ENCODE measurements around the gene GSK3A. TPM values are rescaled to one million over a fixed set of nuclear protein-coding genes. Genes with fewer than 3 reads are reported as not detected.

The GSK3A gene
- total and polyA plus RNA-seq, 7 experiments from 2014 or later, result 11.4 to 52.0 (median 30.6) TPM

GRCh38 chr19:42204664-42205063, 37.7 kb downstream of the GSK3A start:
- peak overlapping the region in 8 of 9 donors; percentile 66 to 92 (median 83) for H3K27ac Mint-ChIP-seq
- no peaks in the 10 kb centered on the region for H3K27me3 Mint-ChIP-seq
- H3K4me1 ChIP-seq (ENCODE audit: control insufficient read depth in 2 of 2, insufficient read depth in 2 of 2, low read length in 2 of 2), result peaks cover 46 to 49% of the 10 kb centered on the region in 2 donors
- H3K9me3 Mint-ChIP-seq, result no peaks in the 10 kb centered on the region
- peak overlapping the region in 2 of 10 donors; percentile 18 to 49 for H3K4me3 Mint-ChIP-seq
- no peaks in the 10 kb centered on the region for H3K27me3 ChIP-seq (ENCODE audit: control insufficient read depth in 2 of 2, insufficient read depth in 2 of 2, low read length in 2 of 2)
- CTCF ChIA-PET, result no interaction called here
- ATAC-seq, result no peak
- H3K36me3 Mint-ChIP-seq, result peaks cover 12 to 59% (median 36%) of the 10 kb centered on the region in 5 donors
- peaks cover 67 to 97% (median 85%) of the 10 kb centered on the region in 7 donors for H3K4me1 Mint-ChIP-seq
- POLR2A ChIA-PET, result no interaction called here
- H3K4me3 ChIP-seq (ENCODE audit: low read length), result no peak overlapping the region
- H3K36me3 ChIP-seq (ENCODE audit: control insufficient read depth in 2 of 3, insufficient read depth in 3 of 3, low read length in 3 of 3), result peaks cover 10 to 73% (median 22%) of the 10 kb centered on the region in 3 experiments
- no peak overlapping the region for H3K27ac ChIP-seq (ENCODE audit: low read depth, low read length)
- intact Hi-C loops (cut with micrococcal nuclease), result no loop called here
- no peaks in the 10 kb centered on the region for H3K9me3 ChIP-seq (ENCODE audit: control insufficient read depth in 2 of 3, low read length in 3 of 3)
- no peak for DNase-seq

GRCh38 chr19:42203700-42204099, 38.7 kb downstream of the GSK3A start:
- ATAC-seq, result no peak
- Histone ChIP-seq H3K36me3 (ENCODE audit: control insufficient read depth in 2 of 3, insufficient read depth in 3 of 3, low read length in 3 of 3) (peaks cover 5 to 63% (median 15%) of the 10 kb centered on the region in 3 experiments), H3K4me1 (ENCODE audit: control insufficient read depth in 2 of 2, insufficient read depth in 2 of 2, low read length in 2 of 2) (peaks cover 54 to 58% of the 10 kb centered on the region in 2 donors), H3K4me3 (ENCODE audit: low read length) (no peak overlapping the region), H3K27me3 (ENCODE audit: control insufficient read depth in 2 of 2, insufficient read depth in 2 of 2, low read length in 2 of 2) (no peaks in the 10 kb centered on the region), H3K27ac (ENCODE audit: low read depth, low read length) (peak overlapping the region; percentile 82), H3K9me3 (ENCODE audit: control insufficient read depth in 2 of 3, low read length in 3 of 3) (no peaks in the 10 kb centered on the region)
- intact Hi-C loops (cut with micrococcal nuclease), result no loop called here
- Mint-ChIP-seq H3K27ac (peak overlapping the region; percentile 32 to 96 (median 92)), H3K36me3 (peaks cover 8 to 61% (median 39%) of the 10 kb centered on the region in 5 donors), H3K4me3 (peak overlapping the region in 5 of 10 donors; percentile 5 to 92 (median 27)), H3K4me1 (peaks cover 71 to 96% (median 84%) of the 10 kb centered on the region in 7 donors), H3K9me3 (no peaks in the 10 kb centered on the region), H3K27me3 (no peaks in the 10 kb centered on the region)
- CTCF ChIA-PET, result interaction anchor here (0.6 kb wide), 1 partner anchor 21 kb away, joined by 3 read pairs; no protein-coding TSS in a partner anchor
- POLR2A ChIA-PET, result interaction anchor here (1.6 kb wide), 1 partner anchor 79 kb away, joined by 3 read pairs; no protein-coding TSS in a partner anchor
- no peak for DNase-seq

- DNase-seq (no peak), ATAC-seq (no peak)
- Mint-ChIP-seq H3K9me3 (no peaks in the 10 kb centered on the region), H3K27ac (peak overlapping the region; percentile 84 to 96 (median 92)), H3K36me3 (peaks cover 7 to 55% (median 32%) of the 10 kb centered on the region in 5 donors), H3K27me3 (no peaks in the 10 kb centered on the region), H3K4me1 (peaks cover 72 to 96% (median 77%) of the 10 kb centered on the region in 7 donors), H3K4me3 (peak overlapping the region; percentile 65 to 97 (median 84))
- Histone ChIP-seq H3K27me3 (ENCODE audit: control insufficient read depth in 2 of 2, insufficient read depth in 2 of 2, low read length in 2 of 2) (no peaks in the 10 kb centered on the region), H3K9me3 (ENCODE audit: control insufficient read depth in 2 of 3, low read length in 3 of 3) (no peaks in the 10 kb centered on the region), H3K4me1 (ENCODE audit: control insufficient read depth in 2 of 2, insufficient read depth in 2 of 2, low read length in 2 of 2) (peaks cover 59 to 62% of the 10 kb centered on the region in 2 donors), H3K36me3 (ENCODE audit: control insufficient read depth in 2 of 3, insufficient read depth in 3 of 3, low read length in 3 of 3) (peaks cover 1 to 50% (median 8%) of the 10 kb centered on the region in 3 experiments), H3K27ac (ENCODE audit: low read depth, low read length) (peak overlapping the region; percentile 82), H3K4me3 (ENCODE audit: low read length) (peak overlapping the region; percentile 52)
- intact Hi-C loops (cut with micrococcal nuclease), result no loop called here
- ChIA-PET POLR2A (interaction anchor here (1.1 to 1.4 kb wide), 3 partner anchors 10 to 19 kb away, joined by 3 to 15 read pairs (median 5); partner anchors contain the start of gene DEDD2), CTCF (interaction anchor here (0.8 to 2.7 kb wide), 3 partner anchors 14 to 93 kb away, joined by 3 to 8 read pairs (median 3); no protein-coding TSS in a partner anchor)
Measured at GRCh38 chr19:42202290-42202880, 40.0 kb downstream of the GSK3A start.

GRCh38 chr19:42201489-42202289, 40.7 kb downstream of the GSK3A start:
- DNase-seq (peak in 3 of 9 donors; percentile 16 to 60 (median 21)), ATAC-seq (peak; percentile 70)
- Mint-ChIP-seq H3K27ac (peak overlapping the region; percentile 84 to 96 (median 92)), H3K4me1 (peaks cover 76 to 96% (median 84%) of the 10 kb centered on the region in 7 donors), H3K4me3 (peak overlapping the region; percentile 69 to 97 (median 84)), H3K9me3 (no peaks in the 10 kb centered on the region), H3K27me3 (no peaks in the 10 kb centered on the region), H3K36me3 (peaks cover 9 to 60% (median 31%) of the 10 kb centered on the region in 5 donors)
- Histone ChIP-seq H3K9me3 (ENCODE audit: control insufficient read depth in 2 of 3, low read length in 3 of 3) (no peaks in the 10 kb centered on the region), H3K27me3 (ENCODE audit: control insufficient read depth in 2 of 2, insufficient read depth in 2 of 2, low read length in 2 of 2) (no peaks in the 10 kb centered on the region), H3K27ac (ENCODE audit: low read depth, low read length) (peak overlapping the region; percentile 82), H3K4me3 (ENCODE audit: low read length) (peak overlapping the region; percentile 52), H3K4me1 (ENCODE audit: control insufficient read depth in 2 of 2, insufficient read depth in 2 of 2, low read length in 2 of 2) (peaks cover 64 to 69% of the 10 kb centered on the region in 2 donors), H3K36me3 (ENCODE audit: control insufficient read depth in 2 of 3, insufficient read depth in 3 of 3, low read length in 3 of 3) (peaks cover 4 to 46% (median 8%) of the 10 kb centered on the region in 3 experiments)
- ChIA-PET POLR2A (interaction anchor here (1.1 to 4.8 kb wide), 3 partner anchors 9 to 18 kb away, joined by 3 to 56 read pairs (median 5); partner anchors contain the start of gene DEDD2), CTCF (interaction anchor here (0.7 to 2.7 kb wide), 3 partner anchors 14 to 41 kb away, joined by 3 to 8 read pairs (median 3); partner anchors contain the start of gene GSK3A)
- intact Hi-C loops (cut with micrococcal nuclease), result loop anchor here in 1 of 2 donors (2.0 kb wide), 1 partner anchor 15 kb away; the partner anchor contains the start of gene DEDD2

DNA sequence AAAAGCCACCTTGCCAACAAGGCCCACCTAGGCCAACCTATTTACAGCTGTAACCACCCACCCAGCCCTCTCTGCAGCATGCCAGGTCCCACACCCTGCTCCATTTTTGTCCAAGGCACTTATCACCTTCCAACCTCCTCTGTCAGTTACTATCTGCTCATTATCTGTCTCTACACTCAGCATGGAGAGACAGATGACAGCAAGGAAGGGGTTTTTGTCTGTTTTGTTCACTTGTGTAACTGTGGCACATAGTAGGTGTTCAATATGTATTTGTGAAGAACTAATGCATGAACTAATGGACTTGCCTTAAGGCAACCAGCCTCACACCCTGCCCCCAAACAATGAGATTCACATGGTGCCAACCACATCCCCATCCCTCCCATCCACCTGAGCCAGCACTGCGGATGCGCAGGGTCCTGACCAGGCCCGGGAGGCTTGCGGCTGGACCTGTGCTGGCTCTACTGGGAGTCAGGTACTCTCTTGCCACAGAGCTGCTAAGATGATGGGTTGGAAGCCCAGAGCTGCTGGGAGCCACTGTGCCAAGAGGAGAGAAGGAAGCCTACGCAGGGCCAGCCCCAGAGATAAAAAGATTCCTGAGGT, 42.2 kb downstream of the GSK3A start:
- Mint-ChIP-seq H3K4me1 (peaks cover 75 to 95% (median 85%) of the 10 kb centered on the region in 7 donors), H3K27me3 (no peaks in the 10 kb centered on the region), H3K9me3 (no peaks in the 10 kb centered on the region), H3K27ac (peak overlapping the region; percentile 84 to 96 (median 92)), H3K4me3 (peak overlapping the region; percentile 78 to 97 (median 86)), H3K36me3 (peaks cover 7 to 63% (median 30%) of the 10 kb centered on the region in 5 donors)
- ATAC-seq, result no peak
- Histone ChIP-seq H3K4me3 (ENCODE audit: low read length) (peak overlapping the region; percentile 52), H3K27me3 (ENCODE audit: control insufficient read depth in 2 of 2, insufficient read depth in 2 of 2, low read length in 2 of 2) (no peaks in the 10 kb centered on the region), H3K4me1 (ENCODE audit: control insufficient read depth in 2 of 2, insufficient read depth in 2 of 2, low read length in 2 of 2) (peaks cover 71 to 75% of the 10 kb centered on the region in 2 donors), H3K9me3 (ENCODE audit: control insufficient read depth in 2 of 3, low read length in 3 of 3) (no peaks in the 10 kb centered on the region), H3K36me3 (ENCODE audit: control insufficient read depth in 2 of 3, insufficient read depth in 3 of 3, low read length in 3 of 3) (peaks cover 4 to 41% (median 8%) of the 10 kb centered on the region in 3 experiments), H3K27ac (ENCODE audit: low read depth, low read length) (peak overlapping the region; percentile 82)
- intact Hi-C loops (cut with micrococcal nuclease), result loop anchor here in 1 of 2 donors (2.0 kb wide), 1 partner anchor 17 kb away; the partner anchor contains the start of gene DEDD2
- ChIA-PET POLR2A (interaction anchor here (0.9 to 4.8 kb wide), 8 partner anchors 9 to 79 kb away, joined by 3 to 56 read pairs (median 4); partner anchors contain the start of genes DEDD2 and GSK3A), CTCF (interaction anchor here (0.8 to 2.7 kb wide), 3 partner anchors 16 to 98 kb away, joined by 3 to 8 read pairs (median 3); no protein-coding TSS in a partner anchor)
- no peak for DNase-seq

Measured in naive thymus-derived CD4-positive, alpha-beta T cell (primary cell).